ENCODE data around the gene HP1BP3.

DNA sequence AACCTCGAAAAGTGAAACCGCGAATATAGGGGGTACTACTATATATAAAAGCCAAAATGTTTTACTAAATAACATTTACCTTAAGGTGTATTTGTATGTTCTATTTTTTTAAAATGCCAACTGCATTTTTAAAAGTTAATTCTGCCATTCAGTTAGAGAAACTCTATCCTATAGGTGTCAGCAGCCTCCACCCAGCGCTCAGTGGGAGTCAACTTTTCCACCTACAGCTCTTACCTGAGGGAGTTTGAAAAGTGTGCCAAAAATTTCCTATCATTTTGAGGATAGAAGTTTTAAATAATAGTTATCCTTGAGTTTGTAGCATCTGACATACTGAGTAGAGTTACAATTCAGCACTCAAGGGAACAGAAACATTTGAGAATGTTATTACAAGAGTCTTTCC lies 6.1 kb upstream of the HP1BP3 start:
- TF ChIP-seq, protein P1, sequence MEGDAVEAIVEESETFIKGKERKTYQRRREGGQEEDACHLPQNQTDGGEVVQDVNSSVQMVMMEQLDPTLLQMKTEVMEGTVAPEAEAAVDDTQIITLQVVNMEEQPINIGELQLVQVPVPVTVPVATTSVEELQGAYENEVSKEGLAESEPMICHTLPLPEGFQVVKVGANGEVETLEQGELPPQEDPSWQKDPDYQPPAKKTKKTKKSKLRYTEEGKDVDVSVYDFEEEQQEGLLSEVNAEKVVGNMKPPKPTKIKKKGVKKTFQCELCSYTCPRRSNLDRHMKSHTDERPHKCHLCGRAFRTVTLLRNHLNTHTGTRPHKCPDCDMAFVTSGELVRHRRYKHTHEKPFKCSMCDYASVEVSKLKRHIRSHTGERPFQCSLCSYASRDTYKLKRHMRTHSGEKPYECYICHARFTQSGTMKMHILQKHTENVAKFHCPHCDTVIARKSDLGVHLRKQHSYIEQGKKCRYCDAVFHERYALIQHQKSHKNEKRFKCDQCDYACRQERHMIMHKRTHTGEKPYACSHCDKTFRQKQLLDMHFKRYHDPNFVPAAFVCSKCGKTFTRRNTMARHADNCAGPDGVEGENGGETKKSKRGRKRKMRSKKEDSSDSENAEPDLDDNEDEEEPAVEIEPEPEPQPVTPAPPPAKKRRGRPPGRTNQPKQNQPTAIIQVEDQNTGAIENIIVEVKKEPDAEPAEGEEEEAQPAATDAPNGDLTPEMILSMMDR (IDR thresholded peaks at IDR 0.05) = no peak
- no peak for TF ChIP-seq POLR2A (IDR thresholded peaks at IDR 0.05)
